ENCODE results near the gene TMEM196.
"Not testable (repeated sequence)": the region's sequence is repeated elsewhere in the genome, so short reads cannot be mapped to it uniquely, and the experiment has no call there.

Gene TMEM196

GRCh38 chr7:19705663-19706062, 67.8 kb downstream of the TMEM196 start:
- DNase-seq, result no peak

- DNase-seq, result no peak
These were observed 71.9 kb downstream of the TMEM196 start for GRCh38 chr7:19701471-19701870.

- DNase-seq, result no peak
These were observed 72.5 kb downstream of the TMEM196 start for GRCh38 chr7:19700936-19701335.

GRCh38 chr7:19698331-19698730, 75.1 kb downstream of the TMEM196 start:
- DNase-seq, result no peak

- no peak for DNase-seq
These were observed 76.5 kb downstream of the TMEM196 start for GRCh38 chr7:19696926-19697325.

- no peak for DNase-seq
These were observed 81.1 kb downstream of the TMEM196 start for GRCh38 chr7:19692111-19692828.

GRCh38 chr7:19690736-19691135, 82.7 kb downstream of the TMEM196 start:
- DNase-seq, result no peak

- not testable (repeated sequence) for DNase-seq
These were observed 84.3 kb downstream of the TMEM196 start for GRCh38 chr7:19689130-19689529.

GRCh38 chr7:19681596-19681995, 91.8 kb downstream of the TMEM196 start:
- no peak for DNase-seq

- DNase-seq, result peak; percentile 85
These were observed 96.2 kb downstream of the TMEM196 start for GRCh38 chr7:19677180-19677579.

- DNase-seq, result no peak
These were observed 97.6 kb downstream of the TMEM196 start for GRCh38 chr7:19675816-19676215.

- DNase-seq, result no peak
These were observed 99.0 kb downstream of the TMEM196 start for GRCh38 chr7:19674266-19674960.

- DNase-seq, result no peak
These were observed 102.6 kb downstream of the TMEM196 start for GRCh38 chr7:19670806-19671205.
